ENCODE data around the gene GFRA4.

DNA sequence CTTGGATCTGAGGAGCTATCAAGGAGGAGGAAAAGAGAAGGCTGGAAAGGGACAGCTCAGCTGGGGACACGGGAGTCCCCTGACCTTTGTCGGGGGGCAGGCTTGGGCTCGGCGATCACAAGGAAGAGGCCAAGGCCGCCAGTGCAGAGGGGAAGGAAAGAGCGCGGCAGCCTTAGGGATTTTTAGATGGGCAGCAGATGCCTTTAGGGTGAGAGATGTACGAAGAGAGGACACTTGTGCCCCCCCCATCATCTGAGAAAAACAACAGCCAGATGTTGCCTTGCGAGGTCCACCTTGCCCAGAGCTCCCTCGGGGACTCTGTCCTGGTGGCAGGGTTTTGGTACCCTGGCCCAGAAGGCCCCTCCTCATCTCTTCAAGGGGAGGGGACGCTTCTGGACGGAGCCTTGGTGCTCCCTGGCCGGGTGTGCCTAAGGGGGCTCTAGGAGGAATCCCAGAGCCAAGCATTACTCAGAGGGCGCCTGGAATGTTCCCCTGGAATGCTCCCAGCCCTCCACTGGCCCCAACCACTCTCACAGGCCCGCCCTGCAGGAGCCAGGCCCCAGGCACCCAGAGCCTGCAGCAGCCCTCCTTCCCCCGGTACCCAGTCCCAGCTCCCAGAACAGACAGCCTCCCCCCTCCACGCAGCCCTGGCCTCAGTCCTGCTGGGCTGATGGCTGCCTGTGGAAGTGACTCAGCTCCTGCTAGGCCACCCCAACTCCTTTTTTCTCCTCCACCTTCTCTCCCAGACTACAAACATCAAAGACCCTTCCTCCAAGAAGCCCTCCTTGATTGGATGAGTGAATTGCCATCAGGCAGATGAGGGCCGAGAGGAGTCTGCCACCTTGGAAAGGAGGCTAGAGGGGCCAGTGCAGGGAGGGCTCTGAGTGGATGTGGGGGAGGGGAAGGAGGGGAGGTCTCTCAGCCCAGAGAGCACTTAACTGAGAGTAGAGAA is 16.8 kb upstream of the GFRA4 start:
- no peak for TF ChIP-seq SMAD3 (CRISPR knock-in tag; IDR thresholded peaks at IDR 0.05; ENCODE audit: borderline replicate concordance)
- no peak for TF ChIP-seq ERG (CRISPR knock-in tag; IDR thresholded peaks at IDR 0.05)
- no peak for TF ChIP-seq TCF7 (CRISPR knock-in tag; IDR thresholded peaks at IDR 0.05; ENCODE audit: low read depth)
- TF ChIP-seq, protein P1, sequence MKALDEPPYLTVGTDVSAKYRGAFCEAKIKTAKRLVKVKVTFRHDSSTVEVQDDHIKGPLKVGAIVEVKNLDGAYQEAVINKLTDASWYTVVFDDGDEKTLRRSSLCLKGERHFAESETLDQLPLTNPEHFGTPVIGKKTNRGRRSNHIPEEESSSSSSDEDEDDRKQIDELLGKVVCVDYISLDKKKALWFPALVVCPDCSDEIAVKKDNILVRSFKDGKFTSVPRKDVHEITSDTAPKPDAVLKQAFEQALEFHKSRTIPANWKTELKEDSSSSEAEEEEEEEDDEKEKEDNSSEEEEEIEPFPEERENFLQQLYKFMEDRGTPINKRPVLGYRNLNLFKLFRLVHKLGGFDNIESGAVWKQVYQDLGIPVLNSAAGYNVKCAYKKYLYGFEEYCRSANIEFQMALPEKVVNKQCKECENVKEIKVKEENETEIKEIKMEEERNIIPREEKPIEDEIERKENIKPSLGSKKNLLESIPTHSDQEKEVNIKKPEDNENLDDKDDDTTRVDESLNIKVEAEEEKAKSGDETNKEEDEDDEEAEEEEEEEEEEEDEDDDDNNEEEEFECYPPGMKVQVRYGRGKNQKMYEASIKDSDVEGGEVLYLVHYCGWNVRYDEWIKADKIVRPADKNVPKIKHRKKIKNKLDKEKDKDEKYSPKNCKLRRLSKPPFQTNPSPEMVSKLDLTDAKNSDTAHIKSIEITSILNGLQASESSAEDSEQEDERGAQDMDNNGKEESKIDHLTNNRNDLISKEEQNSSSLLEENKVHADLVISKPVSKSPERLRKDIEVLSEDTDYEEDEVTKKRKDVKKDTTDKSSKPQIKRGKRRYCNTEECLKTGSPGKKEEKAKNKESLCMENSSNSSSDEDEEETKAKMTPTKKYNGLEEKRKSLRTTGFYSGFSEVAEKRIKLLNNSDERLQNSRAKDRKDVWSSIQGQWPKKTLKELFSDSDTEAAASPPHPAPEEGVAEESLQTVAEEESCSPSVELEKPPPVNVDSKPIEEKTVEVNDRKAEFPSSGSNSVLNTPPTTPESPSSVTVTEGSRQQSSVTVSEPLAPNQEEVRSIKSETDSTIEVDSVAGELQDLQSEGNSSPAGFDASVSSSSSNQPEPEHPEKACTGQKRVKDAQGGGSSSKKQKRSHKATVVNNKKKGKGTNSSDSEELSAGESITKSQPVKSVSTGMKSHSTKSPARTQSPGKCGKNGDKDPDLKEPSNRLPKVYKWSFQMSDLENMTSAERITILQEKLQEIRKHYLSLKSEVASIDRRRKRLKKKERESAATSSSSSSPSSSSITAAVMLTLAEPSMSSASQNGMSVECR (CRISPR knock-in tag; IDR thresholded peaks at IDR 0.05; ENCODE audit: borderline replicate concordance): no peak
- TF ChIP-seq, protein P2, sequence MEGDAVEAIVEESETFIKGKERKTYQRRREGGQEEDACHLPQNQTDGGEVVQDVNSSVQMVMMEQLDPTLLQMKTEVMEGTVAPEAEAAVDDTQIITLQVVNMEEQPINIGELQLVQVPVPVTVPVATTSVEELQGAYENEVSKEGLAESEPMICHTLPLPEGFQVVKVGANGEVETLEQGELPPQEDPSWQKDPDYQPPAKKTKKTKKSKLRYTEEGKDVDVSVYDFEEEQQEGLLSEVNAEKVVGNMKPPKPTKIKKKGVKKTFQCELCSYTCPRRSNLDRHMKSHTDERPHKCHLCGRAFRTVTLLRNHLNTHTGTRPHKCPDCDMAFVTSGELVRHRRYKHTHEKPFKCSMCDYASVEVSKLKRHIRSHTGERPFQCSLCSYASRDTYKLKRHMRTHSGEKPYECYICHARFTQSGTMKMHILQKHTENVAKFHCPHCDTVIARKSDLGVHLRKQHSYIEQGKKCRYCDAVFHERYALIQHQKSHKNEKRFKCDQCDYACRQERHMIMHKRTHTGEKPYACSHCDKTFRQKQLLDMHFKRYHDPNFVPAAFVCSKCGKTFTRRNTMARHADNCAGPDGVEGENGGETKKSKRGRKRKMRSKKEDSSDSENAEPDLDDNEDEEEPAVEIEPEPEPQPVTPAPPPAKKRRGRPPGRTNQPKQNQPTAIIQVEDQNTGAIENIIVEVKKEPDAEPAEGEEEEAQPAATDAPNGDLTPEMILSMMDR (IDR thresholded peaks at IDR 0.05): no peak
- no peak for TF ChIP-seq NR2C2 (CRISPR knock-in tag; IDR thresholded peaks at IDR 0.05)
- no peak for TF ChIP-seq NFYB (CRISPR knock-in tag; conservative IDR thresholded peaks at IDR 0.05; ENCODE audit: low read depth)
- TF ChIP-seq, protein P3, sequence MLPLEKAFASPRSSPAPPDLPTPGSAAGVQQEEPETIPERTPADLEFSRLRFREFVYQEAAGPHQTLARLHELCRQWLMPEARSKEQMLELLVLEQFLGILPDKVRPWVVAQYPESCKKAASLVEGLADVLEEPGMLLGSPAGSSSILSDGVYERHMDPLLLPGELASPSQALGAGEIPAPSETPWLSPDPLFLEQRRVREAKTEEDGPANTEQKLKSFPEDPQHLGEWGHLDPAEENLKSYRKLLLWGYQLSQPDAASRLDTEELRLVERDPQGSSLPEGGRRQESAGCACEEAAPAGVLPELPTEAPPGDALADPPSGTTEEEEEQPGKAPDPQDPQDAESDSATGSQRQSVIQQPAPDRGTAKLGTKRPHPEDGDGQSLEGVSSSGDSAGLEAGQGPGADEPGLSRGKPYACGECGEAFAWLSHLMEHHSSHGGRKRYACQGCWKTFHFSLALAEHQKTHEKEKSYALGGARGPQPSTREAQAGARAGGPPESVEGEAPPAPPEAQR (CRISPR knock-in tag; IDR thresholded peaks at IDR 0.05): no peak
- no peak for TF ChIP-seq MXD4 (CRISPR knock-in tag; IDR thresholded peaks at IDR 0.05; ENCODE audit: borderline replicate concordance)

Measured in WTC11 (cell line).